Activated T-helper 2 cell treated with anti-CD3 and anti-CD28 coated beads, Interferon-gamma antibody, Interleukin-2, Interleukin-4, amounts not matched to agents 10 μg/mL and 5 μg/mL and 100 μg/mL, durations not matched to agents 14 hours and 24 hours and 36 hours (primary cell): ENCODE measurements around the gene BAG3. TPM values are rescaled to one million over a fixed set of nuclear protein-coding genes. Genes with fewer than 3 reads are reported as not detected.

Source experiments
- DNase-seq: peaks from one replicate; pipeline ENCODE4 v3.0.0; 2021; ENCODE audit warnings: low spot score
- H3K27ac Mint-ChIP-seq: one replicate; pipeline ENCODE4 v1.8.0; 2021; ENCODE audit warnings: mixed read lengths
- H3K27me3 Mint-ChIP-seq: one replicate; pipeline ENCODE4 v1.8.0; 2021; ENCODE audit warnings: low read depth, mixed read lengths
- H3K36me3 Mint-ChIP-seq: one replicate; pipeline ENCODE4 v1.8.0; 2021; ENCODE audit warnings: low read depth, mixed read lengths
- H3K4me1 Mint-ChIP-seq: one replicate; pipeline ENCODE4 v1.8.0; 2021; ENCODE audit warnings: low read depth, mixed read lengths
- H3K4me3 Mint-ChIP-seq: one replicate; pipeline ENCODE4 v1.8.0; 2021; ENCODE audit warnings: low read depth, mild to moderate bottlenecking, moderate library complexity, mixed read lengths
- H3K9me3 Mint-ChIP-seq: one replicate; pipeline ENCODE4 v1.8.0; 2021; ENCODE audit warnings: mixed read lengths
- intact Hi-C: fragments of 100-400 bp; cut with micrococcal nuclease; formaldehyde crosslinking; loops from one replicate; pipeline ENCODE4 v1.15.1; 2023
- total RNA-seq: library from RNA; stranded (reverse); gene quantifications from 2 replicates; pipeline ENCODE4 v1.2.3, GENCODE V29; 2022

BAG3 gene
- total RNA-seq, 1 donor from 2014 or later, result 33.3 TPM

DNA sequence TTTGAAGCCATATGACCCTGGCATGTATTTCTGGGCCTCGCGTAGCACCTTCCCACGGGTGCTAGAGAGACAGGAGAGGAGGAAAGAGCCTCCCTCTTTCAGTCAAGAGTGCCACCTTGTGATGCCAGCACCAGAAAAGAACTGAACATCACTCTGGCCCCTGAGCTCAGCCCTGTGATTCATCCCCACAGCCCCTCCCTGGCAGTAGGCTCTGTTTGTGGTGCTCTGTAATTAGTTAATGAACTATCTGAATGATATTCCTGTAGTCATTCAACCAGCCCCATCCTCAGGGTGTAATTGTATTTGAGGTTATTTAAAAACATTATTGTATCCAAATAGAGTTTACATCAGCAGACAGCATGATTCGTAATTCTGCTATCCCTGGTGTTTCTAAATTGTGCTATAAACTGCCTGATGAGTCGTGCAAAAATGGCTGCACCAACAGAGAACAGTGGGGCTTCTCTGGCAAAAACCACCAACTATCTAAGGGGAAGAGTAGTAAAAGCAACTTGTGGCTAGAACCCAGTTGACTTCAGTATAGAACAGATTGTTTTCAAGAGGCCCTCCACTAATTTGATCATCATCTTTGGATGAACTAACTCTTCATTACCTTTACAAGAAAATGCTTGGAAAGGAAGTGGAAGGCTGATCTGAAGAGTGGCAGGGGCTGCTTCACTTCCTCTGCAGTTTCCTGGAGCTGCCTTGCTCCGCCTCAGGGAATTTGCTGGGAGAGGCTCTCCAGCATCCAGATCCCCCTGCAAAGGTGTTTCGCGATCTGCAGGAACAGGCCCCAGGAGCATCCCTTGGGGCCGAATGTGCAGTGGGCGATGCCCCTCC is 30.7 kb upstream of the BAG3 start:
- Mint-ChIP-seq H3K9me3 (no peaks in the 10 kb centered on the region), H3K27me3 (peaks cover 11% of the 10 kb centered on the region), H3K36me3 (no peaks in the 10 kb centered on the region), H3K4me3 (no peak overlapping the region), H3K4me1 (peaks cover 6% of the 10 kb centered on the region), H3K27ac (no peak overlapping the region)
- DNase-seq, result no peak
- intact Hi-C loops, result no loop called here

DNA sequence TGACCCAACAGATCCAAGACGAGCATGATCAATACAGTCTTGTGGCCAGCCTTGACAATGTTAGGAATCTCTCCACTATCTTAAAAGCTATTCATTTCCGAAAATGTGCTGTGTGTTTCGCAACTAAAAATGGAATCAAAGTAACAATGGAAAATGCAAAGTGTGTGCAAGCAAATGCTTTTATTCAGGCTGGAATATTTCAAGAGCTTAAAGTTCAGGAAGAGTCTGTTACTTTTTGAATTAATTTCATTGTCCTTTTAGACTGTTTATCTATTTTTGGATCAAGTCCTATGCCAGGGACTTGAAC is 30.1 kb upstream of the BAG3 start:
- intact Hi-C loops, result no loop called here
- Mint-ChIP-seq H3K4me3 (no peak overlapping the region), H3K4me1 (peaks cover 6% of the 10 kb centered on the region), H3K27ac (no peak overlapping the region), H3K9me3 (no peaks in the 10 kb centered on the region), H3K36me3 (no peaks in the 10 kb centered on the region), H3K27me3 (peaks cover 11% of the 10 kb centered on the region)
- no peak for DNase-seq

DNA sequence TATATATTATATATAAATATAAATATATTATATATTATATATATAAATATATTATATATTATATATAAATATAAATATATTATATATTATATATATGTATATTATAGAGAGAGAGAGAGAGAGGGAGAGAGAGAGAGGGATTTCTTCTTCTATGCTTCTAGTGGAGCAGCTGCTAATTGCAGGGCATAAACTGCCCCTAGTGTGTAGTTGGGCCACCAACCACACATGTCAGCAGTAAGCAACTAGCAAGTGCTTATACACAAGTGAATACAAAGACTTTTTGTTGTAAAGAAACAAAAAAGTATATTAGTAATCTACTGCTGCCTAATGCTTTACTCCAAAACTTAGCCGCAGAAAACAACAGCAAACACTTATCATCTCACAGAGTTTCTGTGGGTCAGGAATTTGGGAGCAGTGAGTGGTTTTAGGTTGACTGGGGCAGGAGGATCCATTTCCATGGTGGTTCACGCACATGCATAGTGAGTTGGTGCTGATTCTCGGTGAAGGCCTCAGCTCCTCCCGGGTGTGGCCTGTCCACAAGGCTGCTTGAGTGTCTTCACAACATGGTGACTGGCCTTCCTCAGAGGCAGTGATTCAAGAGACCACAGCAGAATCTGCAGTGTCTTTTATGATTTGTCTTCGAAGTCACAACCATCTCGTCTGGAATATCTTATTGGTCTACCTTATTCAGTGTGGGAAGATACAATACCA is 25.5 kb upstream of the BAG3 start:
- no peaks in the 10 kb centered on the region for H3K36me3 Mint-ChIP-seq
- H3K9me3 Mint-ChIP-seq, result no peaks in the 10 kb centered on the region
- no peak overlapping the region for H3K4me3 Mint-ChIP-seq
- H3K27me3 Mint-ChIP-seq, result peaks cover 9% of the 10 kb centered on the region
- no peak for DNase-seq
- no peaks in the 10 kb centered on the region for H3K4me1 Mint-ChIP-seq
- intact Hi-C loops, result no loop called here
- no peak overlapping the region for H3K27ac Mint-ChIP-seq

DNA sequence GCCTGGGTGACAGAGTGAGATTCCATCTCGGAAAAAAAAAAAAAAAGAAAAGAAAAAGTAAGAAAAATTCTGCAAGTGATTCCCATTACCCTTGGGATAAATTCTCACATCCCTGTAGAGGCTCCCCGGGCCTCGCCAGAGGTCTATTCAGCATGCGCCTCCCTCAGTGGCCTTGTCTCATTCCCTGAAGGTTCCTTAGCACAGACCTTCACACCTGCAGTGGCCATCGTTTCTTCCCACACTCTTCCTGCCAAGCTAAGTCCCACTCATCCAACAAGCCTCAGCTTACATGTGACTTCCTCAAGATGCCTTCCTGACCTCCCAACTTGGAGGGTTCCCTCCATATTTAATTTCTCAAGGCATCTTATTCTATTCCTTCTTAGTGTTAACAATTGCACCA is 20.9 kb upstream of the BAG3 start:
- intact Hi-C loops, result no loop called here
- Mint-ChIP-seq H3K4me3 (no peak overlapping the region), H3K36me3 (no peaks in the 10 kb centered on the region), H3K27me3 (peaks cover 5% of the 10 kb centered on the region), H3K4me1 (no peaks in the 10 kb centered on the region), H3K9me3 (no peaks in the 10 kb centered on the region), H3K27ac (no peak overlapping the region)
- DNase-seq, result no peak

DNA sequence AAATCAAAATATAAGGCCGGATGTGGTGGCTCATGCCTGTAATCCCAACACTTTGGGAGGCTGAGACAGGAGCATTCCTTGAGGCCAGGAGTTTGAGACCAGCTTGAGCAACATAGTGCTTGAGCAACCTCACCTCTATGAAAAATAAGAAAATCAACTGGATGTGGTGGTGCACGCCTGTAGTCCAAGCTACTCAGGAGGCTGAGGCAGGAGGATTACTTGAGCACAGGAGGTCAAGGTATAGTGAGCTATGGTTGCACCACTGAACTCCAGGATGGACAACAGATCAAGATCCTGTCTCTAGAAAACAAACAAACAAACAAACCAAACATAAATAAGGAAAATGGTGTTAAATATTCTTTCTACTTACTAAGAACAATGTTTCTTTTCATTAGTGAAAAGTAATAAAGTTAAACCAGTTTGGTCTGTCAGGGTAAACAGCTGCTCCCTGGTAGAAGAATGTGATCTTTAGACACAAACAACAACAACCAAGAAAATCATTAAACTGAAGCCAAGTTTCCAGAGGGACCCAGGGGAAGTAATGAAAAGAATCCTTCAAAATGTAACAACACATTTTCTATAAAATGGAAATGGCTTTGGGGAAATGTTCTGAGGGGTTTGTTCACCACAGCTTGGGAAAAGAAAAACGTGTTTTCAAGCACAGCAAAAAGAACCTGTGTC is 17.5 kb upstream of the BAG3 start:
- H3K27ac Mint-ChIP-seq, result no peak overlapping the region
- no peak overlapping the region for H3K4me3 Mint-ChIP-seq
- intact Hi-C loops, result no loop called here
- no peak for DNase-seq
- H3K27me3 Mint-ChIP-seq, result peaks cover 18% of the 10 kb centered on the region
- no peaks in the 10 kb centered on the region for H3K36me3 Mint-ChIP-seq
- no peaks in the 10 kb centered on the region for H3K9me3 Mint-ChIP-seq
- H3K4me1 Mint-ChIP-seq, result no peaks in the 10 kb centered on the region

DNA sequence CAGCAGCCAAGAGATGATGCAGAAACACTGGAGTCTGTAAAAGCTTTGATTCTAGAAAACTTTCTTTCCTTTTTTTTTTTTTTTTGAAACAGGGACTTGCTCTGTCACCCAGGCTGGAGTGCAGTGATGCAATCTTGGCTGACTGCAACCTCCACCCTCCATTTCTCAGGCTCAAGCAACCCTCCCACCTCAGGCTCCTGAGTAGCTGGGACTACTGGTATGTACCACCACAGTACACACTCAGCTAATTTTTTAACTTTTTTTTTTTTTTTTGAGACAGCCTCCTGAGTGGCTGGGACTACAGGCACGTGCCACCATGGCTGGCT is 17.0 kb upstream of the BAG3 start:
- Mint-ChIP-seq H3K27me3 (peaks cover 22% of the 10 kb centered on the region), H3K4me3 (no peak overlapping the region), H3K9me3 (no peaks in the 10 kb centered on the region), H3K27ac (no peak overlapping the region), H3K4me1 (no peaks in the 10 kb centered on the region), H3K36me3 (no peaks in the 10 kb centered on the region)
- no peak for DNase-seq
- intact Hi-C loops, result no loop called here

DNA sequence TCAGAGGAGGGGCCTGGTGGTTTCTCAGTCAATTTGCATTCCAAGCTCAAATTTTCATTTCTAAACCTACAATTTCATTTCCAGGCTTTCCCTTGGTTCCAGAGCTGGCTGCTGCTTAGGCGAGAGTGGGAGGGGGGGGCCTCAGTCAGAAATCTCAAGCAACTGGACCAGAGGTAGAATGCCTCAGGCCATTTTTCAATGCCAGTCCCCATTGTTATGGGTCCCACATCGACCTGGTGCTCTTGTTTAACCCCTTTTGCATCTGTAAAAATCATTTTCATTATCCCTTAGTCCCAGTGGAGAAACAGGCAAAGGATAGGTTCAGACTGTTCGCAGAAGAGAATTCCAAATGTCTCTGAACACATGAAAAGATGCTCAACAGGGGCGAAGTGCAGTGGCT is 13.5 kb upstream of the BAG3 start:
- no peaks in the 10 kb centered on the region for H3K36me3 Mint-ChIP-seq
- intact Hi-C loops, result no loop called here

DNA sequence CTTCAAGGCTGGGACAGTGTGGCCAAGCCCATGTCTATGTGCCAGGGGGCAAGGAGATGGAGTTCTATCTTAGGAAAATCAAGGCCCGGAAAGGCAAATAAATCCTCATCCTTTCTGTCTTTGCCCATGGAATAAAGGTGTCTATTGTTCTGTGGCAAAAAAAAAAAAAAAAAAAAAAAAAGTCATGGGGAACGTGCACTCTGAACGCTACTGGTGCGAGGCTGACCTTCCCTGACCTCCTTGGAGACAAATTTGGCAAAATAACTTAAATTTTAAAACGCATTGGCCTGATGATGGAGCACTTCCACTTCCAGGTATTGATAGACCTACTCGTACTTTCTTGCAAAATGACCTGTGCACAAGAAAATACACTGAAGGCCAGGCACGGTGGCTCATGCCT is 12.2 kb upstream of the BAG3 start:
- Mint-ChIP-seq H3K36me3 (no peaks in the 10 kb centered on the region), H3K27ac (no peak overlapping the region), H3K9me3 (no peaks in the 10 kb centered on the region), H3K4me1 (peaks cover 20% of the 10 kb centered on the region), H3K4me3 (no peak overlapping the region), H3K27me3 (peaks cover 51% of the 10 kb centered on the region)
- DNase-seq, result no peak
- intact Hi-C loops, result no loop called here

More for the DNA sequence above, 13.5 kb upstream of the BAG3 start:
- Mint-ChIP-seq H3K4me3 (no peak overlapping the region), H3K4me1 (peaks cover 9% of the 10 kb centered on the region), H3K9me3 (no peaks in the 10 kb centered on the region), H3K27ac (no peak overlapping the region), H3K27me3 (peaks cover 44% of the 10 kb centered on the region)
- DNase-seq, result no peak

DNA sequence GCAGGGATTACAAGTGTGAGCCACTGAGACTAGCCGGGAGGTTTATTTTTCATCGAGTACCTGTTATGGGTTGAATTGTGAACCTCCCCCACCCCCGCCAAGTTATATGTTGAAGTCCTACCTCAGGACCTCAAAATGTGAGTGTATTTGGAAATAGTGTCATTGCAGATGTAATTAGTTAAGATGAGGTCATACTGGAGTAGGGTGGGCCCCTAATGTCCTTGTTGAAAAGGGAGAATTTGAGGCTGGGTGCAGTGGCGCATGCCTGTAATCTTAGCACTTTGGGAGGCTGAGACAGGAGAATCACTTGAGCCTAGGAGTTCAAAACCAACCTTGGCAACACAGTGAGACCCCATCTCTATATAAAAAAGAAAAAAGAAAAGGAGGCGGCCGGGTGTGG is 10.8 kb upstream of the BAG3 start:
- Mint-ChIP-seq H3K9me3 (peaks cover 4% of the 10 kb centered on the region), H3K27me3 (peaks cover 56% of the 10 kb centered on the region), H3K27ac (no peak overlapping the region), H3K36me3 (no peaks in the 10 kb centered on the region), H3K4me1 (peaks cover 20% of the 10 kb centered on the region), H3K4me3 (no peak overlapping the region)
- DNase-seq, result no peak
- intact Hi-C loops, result no loop called here

DNA sequence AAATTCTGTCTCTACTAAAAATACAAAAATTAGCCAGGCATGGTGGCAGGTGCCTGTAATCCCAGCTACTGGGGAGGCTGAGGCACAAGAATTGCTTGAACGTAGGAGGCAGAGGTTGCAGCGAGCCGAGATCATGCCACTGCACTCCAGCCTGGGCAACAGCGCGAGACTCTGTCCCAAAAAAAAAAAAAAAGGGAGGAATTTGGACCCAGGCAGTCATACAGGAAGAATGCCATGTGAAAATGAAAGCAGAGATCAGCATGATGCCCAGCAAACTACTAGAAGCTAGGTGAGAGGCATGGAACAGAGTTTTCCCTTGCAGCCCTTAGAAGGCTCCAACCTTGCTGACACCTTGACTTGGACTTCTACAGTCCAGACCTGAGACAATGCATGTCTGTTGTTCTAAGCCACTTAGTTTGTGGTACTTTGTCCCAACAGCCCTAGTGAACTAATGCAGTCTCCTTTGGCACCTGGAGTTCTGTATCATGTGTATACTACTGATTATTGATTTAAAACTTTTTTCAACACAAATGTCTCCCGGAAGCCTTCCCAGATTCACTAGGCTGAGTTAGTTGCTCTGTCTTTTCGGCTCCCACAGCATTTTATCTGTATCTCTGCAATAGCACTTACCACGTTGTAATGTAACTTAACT is 10.2 kb upstream of the BAG3 start:
- intact Hi-C loops, result no loop called here
- Mint-ChIP-seq H3K36me3 (no peaks in the 10 kb centered on the region), H3K9me3 (peaks cover 4% of the 10 kb centered on the region), H3K27ac (no peak overlapping the region), H3K4me1 (peaks cover 20% of the 10 kb centered on the region), H3K27me3 (peaks cover 55% of the 10 kb centered on the region), H3K4me3 (no peak overlapping the region)
- DNase-seq, result no peak

DNA sequence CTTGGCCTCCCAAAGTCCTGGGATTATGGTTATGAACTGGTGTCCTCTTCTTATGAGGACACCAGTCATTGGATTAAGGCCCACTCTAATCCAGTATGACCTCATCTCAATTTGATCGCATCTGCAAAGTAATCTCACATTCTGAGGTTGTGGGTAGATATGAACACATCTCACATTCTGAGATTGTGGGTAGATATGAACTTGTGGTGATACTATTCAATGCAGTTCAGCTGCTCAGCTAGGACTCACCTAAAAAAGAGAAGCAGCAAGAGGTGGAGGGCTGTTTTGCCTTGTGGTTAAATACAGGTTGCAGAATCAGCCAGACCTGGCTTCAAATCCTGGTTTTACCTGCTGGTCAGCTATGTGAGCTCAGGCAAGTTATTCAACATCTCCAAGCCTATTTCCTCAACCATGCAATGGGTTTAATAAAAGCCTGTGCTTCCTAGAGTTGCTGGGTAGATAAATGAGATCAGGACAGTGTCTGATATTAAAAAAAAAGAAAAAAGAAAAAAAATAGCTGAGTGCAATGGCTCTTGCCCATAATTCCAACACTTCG is 8.5 kb upstream of the BAG3 start:
- intact Hi-C loops, result loop anchor here (1.0 to 2.0 kb wide), 3 partner anchors 9 to 46 kb away; partner anchors contain the start of genes BAG3 and TIAL1
- Mint-ChIP-seq H3K36me3 (no peaks in the 10 kb centered on the region), H3K27me3 (peaks cover 58% of the 10 kb centered on the region), H3K4me1 (peaks cover 20% of the 10 kb centered on the region), H3K9me3 (peaks cover 4% of the 10 kb centered on the region), H3K4me3 (peak overlapping the region; percentile 5), H3K27ac (no peak overlapping the region)
- peak; percentile 27 for DNase-seq

DNA sequence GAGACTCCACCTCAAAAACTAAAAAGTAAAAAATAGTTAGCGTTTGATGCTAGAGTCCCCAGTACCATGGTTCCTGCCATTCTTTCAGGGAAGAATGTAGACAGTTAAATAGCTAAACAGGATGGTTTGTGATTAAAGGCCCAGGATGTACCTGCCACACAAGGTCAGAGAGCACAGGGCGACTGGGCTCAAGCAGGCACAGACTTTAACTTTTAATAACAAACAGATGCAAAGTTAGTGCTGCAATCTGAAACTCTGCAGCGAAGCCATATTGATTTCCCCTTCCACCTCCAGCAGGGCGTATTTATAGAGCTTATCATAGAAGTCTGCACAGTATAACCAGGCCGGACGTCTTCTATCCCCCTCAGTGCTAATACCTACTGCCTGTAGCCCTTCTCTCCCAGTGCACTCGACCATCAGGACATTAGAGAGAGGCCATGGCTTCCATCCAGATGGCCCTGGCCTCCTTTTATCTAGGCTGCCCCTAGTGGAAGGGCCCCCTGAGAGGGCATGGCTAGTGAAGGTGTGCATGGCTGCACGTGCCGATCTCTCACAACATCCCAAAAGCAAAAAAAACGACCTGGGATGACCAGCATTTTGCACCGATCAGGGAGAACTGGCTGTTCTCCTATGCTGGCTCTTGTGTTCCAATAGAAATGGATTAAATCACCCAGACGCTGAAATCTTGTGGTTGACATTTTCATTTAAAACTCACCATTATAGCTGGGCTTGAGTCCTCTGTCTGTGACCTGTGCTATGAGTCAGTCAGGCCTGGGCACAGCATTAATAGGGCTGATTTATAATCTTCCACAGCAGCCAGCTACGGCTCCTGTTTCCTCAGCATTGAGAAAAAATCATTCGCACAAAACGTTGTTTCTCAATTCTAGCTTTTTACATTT is 7.6 kb upstream of the BAG3 start:
- H3K27me3 Mint-ChIP-seq, result peaks cover 54% of the 10 kb centered on the region
- no peak overlapping the region for H3K4me3 Mint-ChIP-seq
- no peak overlapping the region for H3K27ac Mint-ChIP-seq
- peaks cover 4% of the 10 kb centered on the region for H3K9me3 Mint-ChIP-seq
- no peaks in the 10 kb centered on the region for H3K36me3 Mint-ChIP-seq
- DNase-seq, result no peak
- intact Hi-C loops, result loop anchor here (2.0 kb wide), 1 partner anchor 47 kb away; the partner anchor contains the start of gene TIAL1
- peaks cover 20% of the 10 kb centered on the region for H3K4me1 Mint-ChIP-seq
